PFSK-1 (cell line): ENCODE data around the gene PDE3A.
A peak's percentile ranks its signal among the peaks of the same experiment; 100 is the strongest.

ENCODE experiments used
- FOXP2 ChIP-seq: optimal IDR thresholded peaks from 2 replicates; pipeline ENCODE3; 2011; ENCODE audit warnings: borderline replicate concordance, control low read depth, inconsistent platforms; ENCODE audit not compliant: insufficient read depth; ENCODE audit errors: extremely low read length, extremely low read depth
- POLR2AphosphoS5 ChIP-seq: IDR thresholded peaks from 2 replicates; pipeline ENCODE4 v1.6.1; 2012; ENCODE audit warnings: low read depth, mild to moderate bottlenecking, control low read depth, low read length, moderate library complexity
- SIN3A ChIP-seq: IDR thresholded peaks from 2 replicates; pipeline ENCODE4 v1.6.1; 2012; ENCODE audit warnings: mild to moderate bottlenecking, low read length, moderate library complexity, borderline replicate concordance; ENCODE audit not compliant: insufficient read depth
- TAF1 ChIP-seq: IDR thresholded peaks from 2 replicates; pipeline ENCODE4 v1.6.1; 2012; ENCODE audit warnings: low read length, control low read depth, borderline replicate concordance; ENCODE audit not compliant: insufficient read depth
- TF ChIP-seq, protein P1 (sequence below), 2 experiments: IDR thresholded peaks; 2 replicates each; pipeline versions ENCODE4 v1.6.1 to v1.8.0; 2011 to 2012; ENCODE audit warnings: low read depth in 2 of 2, low read length in 2 of 2, control low read depth in 1 of 2, inconsistent platforms in 1 of 2, mild to moderate bottlenecking in 1 of 2, moderate library complexity in 1 of 2; ENCODE audit not compliant: insufficient read depth in 1 of 2

- peak; percentile 69; the same call in 1 of the 2 replicates for TF ChIP-seq TAF1
- TF ChIP-seq SIN3A, result no peak
- peak; percentile 53; the same call in 1 of the 2 replicates for TF ChIP-seq POLR2AphosphoS5
- TF ChIP-seq, protein P1, sequence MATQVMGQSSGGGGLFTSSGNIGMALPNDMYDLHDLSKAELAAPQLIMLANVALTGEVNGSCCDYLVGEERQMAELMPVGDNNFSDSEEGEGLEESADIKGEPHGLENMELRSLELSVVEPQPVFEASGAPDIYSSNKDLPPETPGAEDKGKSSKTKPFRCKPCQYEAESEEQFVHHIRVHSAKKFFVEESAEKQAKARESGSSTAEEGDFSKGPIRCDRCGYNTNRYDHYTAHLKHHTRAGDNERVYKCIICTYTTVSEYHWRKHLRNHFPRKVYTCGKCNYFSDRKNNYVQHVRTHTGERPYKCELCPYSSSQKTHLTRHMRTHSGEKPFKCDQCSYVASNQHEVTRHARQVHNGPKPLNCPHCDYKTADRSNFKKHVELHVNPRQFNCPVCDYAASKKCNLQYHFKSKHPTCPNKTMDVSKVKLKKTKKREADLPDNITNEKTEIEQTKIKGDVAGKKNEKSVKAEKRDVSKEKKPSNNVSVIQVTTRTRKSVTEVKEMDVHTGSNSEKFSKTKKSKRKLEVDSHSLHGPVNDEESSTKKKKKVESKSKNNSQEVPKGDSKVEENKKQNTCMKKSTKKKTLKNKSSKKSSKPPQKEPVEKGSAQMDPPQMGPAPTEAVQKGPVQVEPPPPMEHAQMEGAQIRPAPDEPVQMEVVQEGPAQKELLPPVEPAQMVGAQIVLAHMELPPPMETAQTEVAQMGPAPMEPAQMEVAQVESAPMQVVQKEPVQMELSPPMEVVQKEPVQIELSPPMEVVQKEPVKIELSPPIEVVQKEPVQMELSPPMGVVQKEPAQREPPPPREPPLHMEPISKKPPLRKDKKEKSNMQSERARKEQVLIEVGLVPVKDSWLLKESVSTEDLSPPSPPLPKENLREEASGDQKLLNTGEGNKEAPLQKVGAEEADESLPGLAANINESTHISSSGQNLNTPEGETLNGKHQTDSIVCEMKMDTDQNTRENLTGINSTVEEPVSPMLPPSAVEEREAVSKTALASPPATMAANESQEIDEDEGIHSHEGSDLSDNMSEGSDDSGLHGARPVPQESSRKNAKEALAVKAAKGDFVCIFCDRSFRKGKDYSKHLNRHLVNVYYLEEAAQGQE (IDR thresholded peaks at IDR 0.05; ENCODE audit: insufficient read depth in 1 of 2, low read depth in 2 of 2, low read length in 2 of 2), result no peak
- peak; percentile 72 for TF ChIP-seq FOXP2
Observed at GRCh38 chr12:20369305-20370013, 1.1 kb downstream of the PDE3A start.
